Measurements from ENCODE around the gene SPATA2L.

Gene SPATA2L

GRCh38 chr16:89686520-89687091 lies 14.9 kb downstream of the SPATA2L start, which contains the start of gene CDK10:
Gene CDK10, plus strand, starts transcription at chr16:89686689. Its CDS starts 22 bp downstream, at chr16:89686711.
- TF ChIP-seq CTCF (IDR thresholded peaks at IDR 0.05) = no peak

DNA sequence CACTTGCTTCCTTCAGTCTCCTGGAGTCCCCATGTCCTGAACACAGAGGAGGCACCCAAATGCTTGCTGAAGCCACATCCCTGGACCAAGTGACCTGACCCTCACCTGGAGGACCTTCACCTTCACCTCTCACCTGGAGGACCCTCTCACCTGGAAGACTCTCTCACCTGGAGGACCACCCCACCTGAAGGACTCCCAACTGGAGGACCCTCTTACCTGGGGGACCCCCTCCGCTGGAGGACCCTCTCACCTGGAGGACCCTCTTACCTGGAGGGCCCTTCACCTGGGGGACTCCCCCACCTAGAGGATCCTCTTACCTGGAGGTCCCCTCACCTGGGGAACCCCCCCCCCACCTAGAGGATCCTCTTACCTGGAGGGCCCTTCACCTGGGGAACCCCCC lies 15.6 kb downstream of the SPATA2L start:
- no peak for TF ChIP-seq CTCF (IDR thresholded peaks at IDR 0.05)

- no peak for TF ChIP-seq CTCF (IDR thresholded peaks at IDR 0.05)
Measured at GRCh38 chr16:89678258-89678657, 23.2 kb downstream of the SPATA2L start.

DNA sequence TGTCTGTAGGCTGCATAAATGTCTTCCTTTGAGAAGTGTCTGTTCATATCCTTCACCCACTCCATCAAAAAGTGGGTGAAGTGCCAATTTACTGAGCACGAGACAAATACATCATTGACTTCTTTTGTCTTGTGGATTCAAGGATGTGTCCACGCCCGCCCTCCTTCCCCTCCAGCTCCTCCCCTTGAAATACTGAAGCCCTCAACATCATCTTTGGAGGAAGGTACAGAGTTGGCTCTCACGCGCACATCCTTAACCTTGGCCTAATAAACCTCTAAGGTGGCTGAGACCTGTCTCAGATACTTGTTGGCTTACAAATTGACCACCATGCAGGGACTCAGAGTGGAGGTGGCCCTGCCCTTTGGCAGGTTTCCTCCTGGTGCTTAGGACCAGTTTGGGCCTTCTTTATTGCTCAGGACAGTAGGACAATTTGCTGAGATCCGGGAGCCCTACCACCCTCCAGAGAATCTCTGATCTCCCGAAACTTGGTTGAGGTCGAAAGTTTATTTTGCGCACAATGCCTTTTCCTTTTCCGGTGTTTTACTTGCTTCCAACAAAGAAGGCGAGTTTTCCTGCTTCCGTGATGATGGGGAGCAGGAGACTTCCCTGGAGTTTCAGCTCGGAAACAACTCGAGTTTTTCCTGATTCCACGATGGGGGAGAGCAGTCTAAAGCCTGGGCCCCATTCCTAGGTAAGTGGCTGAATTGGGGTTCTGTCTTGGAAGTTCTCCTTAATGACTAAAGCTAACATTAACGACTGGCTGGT lies 29.1 kb downstream of the SPATA2L start:
- TF ChIP-seq CTCF (IDR thresholded peaks at IDR 0.05) = no peak

GRCh38 chr16:89670496-89671431 lies 30.7 kb downstream of the SPATA2L start:
- no peak for TF ChIP-seq CTCF (IDR thresholded peaks at IDR 0.05)

GRCh38 chr16:89669755-89670154 lies 31.8 kb downstream of the SPATA2L start:
- TF ChIP-seq CTCF (IDR thresholded peaks at IDR 0.05) = no peak

GRCh38 chr16:89668790-89669158 lies 32.7 kb downstream of the SPATA2L start:
- TF ChIP-seq CTCF (IDR thresholded peaks at IDR 0.05) = no peak

All from LNCAP (cell line).